ENCODE measurements around the gene RABEPK.

DNA sequence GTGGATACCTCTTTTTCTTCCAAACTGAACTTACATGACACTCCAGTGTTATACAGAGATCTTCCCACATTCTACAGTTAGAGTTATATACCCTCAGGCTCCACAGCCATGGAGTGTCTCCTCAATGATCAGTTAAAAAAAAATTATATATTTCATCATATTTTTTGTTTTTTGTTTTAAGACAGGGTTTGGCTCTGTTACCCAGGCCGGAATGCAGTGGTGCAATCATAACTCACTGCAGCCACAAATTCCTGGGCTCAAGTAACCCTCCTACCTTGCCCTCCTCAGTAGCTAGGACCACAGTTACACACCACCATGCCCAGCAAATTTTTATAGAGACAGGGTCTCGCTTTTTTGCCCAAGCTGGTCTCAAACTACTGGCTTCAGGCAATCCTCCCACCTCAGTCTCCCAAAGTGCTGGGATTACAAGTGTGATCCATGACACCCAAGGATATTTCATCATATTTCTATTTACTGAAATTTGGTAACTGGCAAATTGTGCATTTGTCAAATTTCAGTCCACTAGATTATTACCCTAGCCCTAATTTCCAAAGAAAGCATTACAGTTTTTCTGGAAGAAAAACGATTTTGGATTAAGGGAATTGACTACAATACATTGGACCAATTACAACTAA lies 38.9 kb upstream of the RABEPK start:
- TF ChIP-seq EZH2 (IDR thresholded peaks at IDR 0.05; ENCODE audit: insufficient read depth, poor library complexity, severe bottlenecking) (no peak), EZH2phosphoT487 (IDR thresholded peaks at IDR 0.05; ENCODE audit: insufficient read depth, low read depth) (no peak)
